Endothelial cell of umbilical vein (primary cell): ENCODE results near the gene ATXN1. TPM values are rescaled to one million over a fixed set of nuclear protein-coding genes. Genes with fewer than 3 reads are reported as not detected.

ENCODE experiments used
- BruUV-seq: library from RNA; stranded (reverse); fragments of 400-500 nt; replicated peaks from 2 replicates; lab custom pipeline; 2021; lab: Mats Ljungman, UMichigan
- CTCF ChIA-PET: fragments of 300-600, 350-600 bp; sonication (Branson Sonifier 250); formaldehyde crosslinking; loops from one replicate; lab custom pipeline; 2021; ENCODE audit warnings: antibody characterized with exemption, inconsistent platforms; lab: Charles Lee
- POLR2A ChIA-PET: fragments of 300-600, 350-600 bp; sonication (Branson Sonifier 250); formaldehyde crosslinking; loops from one replicate; lab custom pipeline; 2021; ENCODE audit warnings: antibody characterized with exemption, inconsistent platforms; lab: Charles Lee
- DNase-seq: peaks from one replicate; pipeline ENCODE4 v3.0.0-alpha.2; 2011; ENCODE audit warnings: low read depth, low spot score
- FAIRE-seq: peaks from 2 replicates; lab custom pipeline; 2011; peaks lifted over from hg19 to GRCh38; lab: Jason Lieb, UNC
- H2AFZ ChIP-seq: 2 replicates; pipeline ENCODE4 v1.6.0; 2012; ENCODE audit warnings: low read depth, low read length, control low read depth, inconsistent platforms
- H3K27ac ChIP-seq: 2 replicates; pipeline ENCODE4 v1.5.1; 2011; ENCODE audit warnings: low read depth, mild to moderate bottlenecking, control low read depth, low read length, moderate library complexity; ENCODE audit not compliant: insufficient read depth
- H3K27me3 ChIP-seq, 2 experiments: 2 replicates each; pipeline versions ENCODE4 v1.6.0 to v1.6.1; 2011; ENCODE audit warnings: low read length in 2 of 2, mixed read lengths in 1 of 2; ENCODE audit not compliant: control insufficient read depth in 2 of 2, insufficient read depth in 2 of 2
- H3K36me3 ChIP-seq, 2 experiments: 2 replicates in 1 of 2; 3 replicates in 1 of 2; pipeline ENCODE4 v1.5.1; 2011; ENCODE audit warnings: low read length in 2 of 2, mild to moderate bottlenecking in 1 of 2, moderate library complexity in 1 of 2; ENCODE audit not compliant: control insufficient read depth in 2 of 2, insufficient read depth in 2 of 2; ENCODE audit errors: extremely low read depth in 1 of 2
- H3K4me1 ChIP-seq: 3 replicates; pipeline ENCODE4 v1.5.1; 2011; ENCODE audit warnings: mild to moderate bottlenecking, low read length; ENCODE audit not compliant: control insufficient read depth, insufficient read depth; ENCODE audit errors: extremely low read depth
- H3K4me2 ChIP-seq: 2 replicates; pipeline ENCODE4 v1.6.1; 2011; ENCODE audit warnings: low read length, control low read depth, mixed read lengths; ENCODE audit not compliant: insufficient read depth
- H3K4me3 ChIP-seq, 3 experiments: fragments of 200-600 bp in 1 of 3; sonication (generic), shearing (Covaris generic) in 1 of 3; replicated peaks in 1 of 3; 2 replicates each; pipeline ENCODE4 v1.5.1; 2011 to 2016; ENCODE audit warnings: control low read depth in 3 of 3, low read length in 3 of 3, mild to moderate bottlenecking in 2 of 3, inconsistent platforms in 1 of 3, low read depth in 1 of 3, moderate library complexity in 1 of 3; ENCODE audit not compliant: insufficient read depth in 1 of 3
- H3K79me2 ChIP-seq: 2 replicates; pipeline ENCODE4 v1.6.0; 2012; ENCODE audit warnings: low read length, inconsistent platforms; ENCODE audit not compliant: control insufficient read depth, insufficient read depth
- H3K9ac ChIP-seq: replicated peaks from 2 replicates; pipeline ENCODE3; 2011; ENCODE audit warnings: low read length, control low read depth; ENCODE audit not compliant: insufficient read depth; ENCODE audit errors: extremely low read depth
- H3K9me1 ChIP-seq: replicated peaks from 3 replicates; pipeline ENCODE4 v1.6.0; 2011; ENCODE audit warnings: mild to moderate bottlenecking, low read length; ENCODE audit not compliant: control insufficient read depth, insufficient read depth; ENCODE audit errors: extremely low read depth
- H3K9me3 ChIP-seq: replicated peaks from 2 replicates; pipeline ENCODE4 v1.5.1; 2012; ENCODE audit warnings: low read length, inconsistent platforms; ENCODE audit not compliant: control insufficient read depth, insufficient read depth
- H4K20me1 ChIP-seq: replicated peaks from 2 replicates; pipeline ENCODE3; 2011; ENCODE audit warnings: mild to moderate bottlenecking, low read length; ENCODE audit not compliant: control insufficient read depth, insufficient read depth; ENCODE audit errors: extremely low read depth
- EZH2 ChIP-seq: IDR thresholded peaks from 2 replicates; pipeline ENCODE4 v1.6.1; 2012; ENCODE audit warnings: borderline replicate concordance, low read depth, mild to moderate bottlenecking, moderate library complexity, low read length, inconsistent platforms; ENCODE audit not compliant: severe bottlenecking
- FOS ChIP-seq: IDR thresholded peaks from 2 replicates; pipeline ENCODE4 v1.6.1; 2011; ENCODE audit warnings: mild to moderate bottlenecking, low read length, moderate library complexity, borderline replicate concordance; ENCODE audit not compliant: insufficient read depth
- GATA2 ChIP-seq: IDR thresholded peaks from 2 replicates; pipeline ENCODE4 v1.7.0; 2011; ENCODE audit warnings: low read depth, mild to moderate bottlenecking, moderate library complexity, mixed read lengths, low read length; ENCODE audit not compliant: insufficient read length, insufficient read depth
- JUN ChIP-seq: IDR thresholded peaks from 2 replicates; pipeline ENCODE4 v1.6.1; 2011; ENCODE audit warnings: borderline replicate concordance, low read depth; ENCODE audit not compliant: insufficient read length, insufficient read depth
- MYC ChIP-seq: IDR thresholded peaks from one replicate; pipeline ENCODE4 v1.6.1; 2011; ENCODE audit warnings: mild to moderate bottlenecking, low read depth, low read length
- POLR2A ChIP-seq: IDR thresholded peaks from 2 replicates; pipeline ENCODE4 v1.6.1; 2012; ENCODE audit warnings: low read depth, mild to moderate bottlenecking, control low read depth, low read length
- POLR2AphosphoS5 ChIP-seq: IDR thresholded peaks from 2 replicates; pipeline ENCODE4 v1.6.1; 2012; ENCODE audit warnings: low read depth, mild to moderate bottlenecking, control low read depth, low read length, moderate library complexity; ENCODE audit not compliant: insufficient read depth
- dilution Hi-C: fragments of 300-500 bp; cut with MboI; formaldehyde crosslinking; loops from one replicate; pipeline ENCODE4 v1.15.0; 2019; ENCODE audit warnings: low sequenced_read_pairs; ENCODE audit not compliant: extremely low pct_ligation_motif_present
- intact Hi-C: fragments of 100-400 bp; cut with micrococcal nuclease; formaldehyde crosslinking; loops from one replicate; pipeline ENCODE4 v1.10.0; 2022
- polyA plus RNA-seq, 4 experiments: library from polyadenylated mRNA; depleted of rRNA in 3 of 4; stranded (reverse) in 3 of 4; unstranded in 1 of 4; fragments of >200 nt; gene quantifications; 2 replicates each; pipeline versions ENCODE4 v1.2.1 to v1.2.3, GENCODE V29; 2011 to 2012; ENCODE audit warnings: missing spikeins in 1 of 4
- total RNA-seq: library from RNA; stranded (reverse); gene quantifications from 2 replicates; pipeline ENCODE4 v1.2.3, GENCODE V29; 2021
- TF ChIP-seq, protein P1 (sequence below): IDR thresholded peaks from 2 replicates; pipeline ENCODE4 v1.6.1; 2011; ENCODE audit not compliant: insufficient read depth, insufficient read length
- TF ChIP-seq, protein P2 (sequence below), 2 donors: IDR thresholded peaks; 1 replicate in 1 of 2; 2 replicates in 1 of 2; pipeline ENCODE4 v1.5.1; 2011; ENCODE audit warnings: low read length in 2 of 2, mild to moderate bottlenecking in 2 of 2, moderate library complexity in 2 of 2, control low read depth in 1 of 2, inconsistent platforms in 1 of 2, low read depth in 1 of 2; ENCODE audit not compliant: insufficient read depth in 1 of 2; ENCODE audit errors: extremely low read depth in 1 of 2

Gene ATXN1
- total and polyA plus RNA-seq, 2 donors (not counting 3 experiments of a cell fraction or from before 2014, with no cell fraction given) = 16.4 to 33.0 TPM

DNA sequence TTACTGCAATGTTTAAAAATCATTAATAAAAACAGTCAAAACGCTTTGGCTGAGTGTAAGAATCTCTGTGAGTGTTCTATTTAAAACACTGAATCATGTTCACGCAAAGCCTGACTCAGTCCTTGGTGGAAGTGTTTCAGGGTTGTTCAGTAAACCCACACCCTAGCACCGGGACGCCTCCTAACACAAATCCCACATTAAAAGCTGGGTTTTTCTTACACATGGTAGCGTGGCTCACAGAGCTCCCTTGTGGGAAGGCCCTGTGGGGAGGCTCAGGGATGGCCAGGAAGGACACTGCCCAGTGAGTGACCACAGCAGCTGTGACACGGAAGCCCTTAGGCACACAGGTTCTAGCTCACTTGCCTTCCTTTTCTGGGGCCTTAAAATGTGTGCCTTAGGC, 442.7 kb downstream of the ATXN1 start:
- Histone ChIP-seq H3K79me2 (no peaks in the 10 kb centered on the region), H3K4me1 (peaks cover 15% of the 10 kb centered on the region), H3K4me2 (no peak overlapping the region), H3K36me3 (no peaks in the 10 kb centered on the region), H3K27ac (no peak overlapping the region), H4K20me1 (no peaks in the 10 kb centered on the region), H3K9me1 (no peaks in the 10 kb centered on the region), H3K27me3 (no peaks in the 10 kb centered on the region), H3K4me3 (no peak overlapping the region), H2AFZ (no peak overlapping the region), H3K9ac (no peak overlapping the region), H3K9me3 (no peaks in the 10 kb centered on the region)
- FAIRE-seq (no peak), DNase-seq (no peak)
- dilution Hi-C loops (no loop called here), intact Hi-C loops (no loop called here)
- no TSS peak for BruUV-seq
- POLR2A ChIA-PET = no interaction called here
- CTCF ChIA-PET = interaction anchor here (0.9 to 4.9 kb wide), 2 partner anchors 10 to 14 kb away, joined by 3 to 36 read pairs; no protein-coding TSS in a partner anchor
- TF ChIP-seq, protein P1, sequence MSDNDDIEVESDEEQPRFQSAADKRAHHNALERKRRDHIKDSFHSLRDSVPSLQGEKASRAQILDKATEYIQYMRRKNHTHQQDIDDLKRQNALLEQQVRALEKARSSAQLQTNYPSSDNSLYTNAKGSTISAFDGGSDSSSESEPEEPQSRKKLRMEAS = no peak
- TF ChIP-seq, protein P2, sequence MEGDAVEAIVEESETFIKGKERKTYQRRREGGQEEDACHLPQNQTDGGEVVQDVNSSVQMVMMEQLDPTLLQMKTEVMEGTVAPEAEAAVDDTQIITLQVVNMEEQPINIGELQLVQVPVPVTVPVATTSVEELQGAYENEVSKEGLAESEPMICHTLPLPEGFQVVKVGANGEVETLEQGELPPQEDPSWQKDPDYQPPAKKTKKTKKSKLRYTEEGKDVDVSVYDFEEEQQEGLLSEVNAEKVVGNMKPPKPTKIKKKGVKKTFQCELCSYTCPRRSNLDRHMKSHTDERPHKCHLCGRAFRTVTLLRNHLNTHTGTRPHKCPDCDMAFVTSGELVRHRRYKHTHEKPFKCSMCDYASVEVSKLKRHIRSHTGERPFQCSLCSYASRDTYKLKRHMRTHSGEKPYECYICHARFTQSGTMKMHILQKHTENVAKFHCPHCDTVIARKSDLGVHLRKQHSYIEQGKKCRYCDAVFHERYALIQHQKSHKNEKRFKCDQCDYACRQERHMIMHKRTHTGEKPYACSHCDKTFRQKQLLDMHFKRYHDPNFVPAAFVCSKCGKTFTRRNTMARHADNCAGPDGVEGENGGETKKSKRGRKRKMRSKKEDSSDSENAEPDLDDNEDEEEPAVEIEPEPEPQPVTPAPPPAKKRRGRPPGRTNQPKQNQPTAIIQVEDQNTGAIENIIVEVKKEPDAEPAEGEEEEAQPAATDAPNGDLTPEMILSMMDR (IDR thresholded peaks at IDR 0.05; ENCODE audit: extremely low read depth in 1 of 2, insufficient read depth in 1 of 2, low read depth in 1 of 2, low read length in 2 of 2) = no peak
- TF ChIP-seq MYC (no peak), POLR2A (no peak), JUN (no peak), EZH2 (no peak), POLR2AphosphoS5 (no peak), FOS (no peak), GATA2 (no peak)
